NCI-H2081 (cell line): ENCODE measurements around the gene HIGD1A.

Source experiments
- DNase-seq, 2 experiments: peaks; one replicate each; lab custom pipeline; 2025; lab: John Stamatoyannopoulos, UW

HIGD1A gene

GRCh38 chr3:42735615-42736014, 68.7 kb downstream of the HIGD1A start:
- DNase-seq: no peak

- DNase-seq: no peak
Observed at GRCh38 chr3:42735019-42735418, 69.3 kb downstream of the HIGD1A start.

- DNase-seq: no peak
Observed at GRCh38 chr3:42734263-42734860, 69.9 kb downstream of the HIGD1A start.

- no peak for DNase-seq
Observed at GRCh38 chr3:42733501-42734262, 70.6 kb downstream of the HIGD1A start.
